HepG2 (cell line): ENCODE results near the gene TMEM41A.

Source experiments
- DNMT1 ChIP-seq: sonication (generic); formaldehyde crosslinking; IDR thresholded peaks from 2 replicates; pipeline ENCODE4 v1.5.1; 2020; ENCODE audit warnings: mild to moderate bottlenecking, missing genetic modification reagents
- HNRNPL ChIP-seq: fragments of 200-400 bp; formaldehyde crosslinking; IDR thresholded peaks from 2 replicates; pipeline ENCODE4 v1.6.1; 2017; ENCODE audit warnings: mild to moderate bottlenecking, low read depth, low read length
- SIN3A ChIP-seq: IDR thresholded peaks from 2 replicates; pipeline ENCODE4 v1.6.1; 2011; ENCODE audit warnings: low read depth, mild to moderate bottlenecking, control low read depth, low read length, borderline replicate concordance
- SRSF1 ChIP-seq: fragments of 200-400 bp; formaldehyde crosslinking; optimal IDR thresholded peaks from 2 replicates; pipeline ENCODE3; 2017; ENCODE audit warnings: mild to moderate bottlenecking, low read depth, low read length, moderate library complexity
- YY1 ChIP-seq: IDR thresholded peaks from 2 replicates; pipeline ENCODE4 v1.6.1; 2011; ENCODE audit warnings: low read length, low read depth, moderate library complexity, mild to moderate bottlenecking; ENCODE audit not compliant: insufficient read depth, insufficient replicate concordance
- ZNF160 ChIP-seq: sonication (generic); formaldehyde crosslinking; IDR thresholded peaks from 2 replicates; pipeline ENCODE4 v1.8.0; 2022; ENCODE audit warnings: mild to moderate bottlenecking, inconsistent platforms, missing genetic modification reagents
- ZNF674 ChIP-seq: sonication (generic); formaldehyde crosslinking; IDR thresholded peaks from 2 replicates; pipeline ENCODE4 v1.5.0; 2020; ENCODE audit warnings: low read depth, mild to moderate bottlenecking, missing genetic modification reagents
- TF ChIP-seq, protein P1 (sequence below): sonication (generic); formaldehyde crosslinking; IDR thresholded peaks from 2 replicates; pipeline ENCODE4 v1.5.0; 2020; ENCODE audit warnings: mild to moderate bottlenecking, missing genetic modification reagents, moderate library complexity
- TF ChIP-seq, protein P2 (sequence below), 2 experiments: IDR thresholded peaks; 2 replicates each; pipeline ENCODE4 v1.6.1; 2011 to 2012; ENCODE audit warnings: low read length in 2 of 2, borderline replicate concordance in 1 of 2, low read depth in 1 of 2, mild to moderate bottlenecking in 1 of 2, moderate library complexity in 1 of 2
- TF ChIP-seq, protein P3 (sequence below): sonication (generic); formaldehyde crosslinking; IDR thresholded peaks from 2 replicates; pipeline ENCODE4 v1.4.0; 2020; ENCODE audit warnings: missing genetic modification reagents
- TF ChIP-seq, protein P4 (sequence below): sonication (generic); formaldehyde crosslinking; IDR thresholded peaks from 2 replicates; pipeline ENCODE4 v1.5.1; 2020; ENCODE audit warnings: missing genetic modification reagents, mild to moderate bottlenecking, borderline replicate concordance

DNA sequence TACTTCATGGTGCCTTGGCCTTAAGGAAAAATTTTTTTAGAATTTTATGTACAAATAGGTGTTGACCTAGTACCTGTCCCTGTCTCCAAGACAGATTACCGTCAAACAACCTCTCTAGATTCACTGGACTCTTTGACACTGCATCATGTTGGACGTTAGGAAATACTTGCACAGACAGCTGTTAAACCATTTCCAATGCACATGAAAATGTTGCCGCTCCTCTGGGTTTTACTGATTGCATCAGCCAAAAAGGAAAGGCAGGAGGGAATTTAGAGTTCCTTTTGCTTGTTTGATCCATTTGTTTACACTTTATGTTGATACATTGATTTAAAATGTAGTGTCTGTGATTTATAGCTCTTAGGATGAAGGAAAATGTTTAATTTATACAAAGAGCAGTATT lies 14.5 kb downstream of the TMEM41A start:
- TF ChIP-seq, protein P1, sequence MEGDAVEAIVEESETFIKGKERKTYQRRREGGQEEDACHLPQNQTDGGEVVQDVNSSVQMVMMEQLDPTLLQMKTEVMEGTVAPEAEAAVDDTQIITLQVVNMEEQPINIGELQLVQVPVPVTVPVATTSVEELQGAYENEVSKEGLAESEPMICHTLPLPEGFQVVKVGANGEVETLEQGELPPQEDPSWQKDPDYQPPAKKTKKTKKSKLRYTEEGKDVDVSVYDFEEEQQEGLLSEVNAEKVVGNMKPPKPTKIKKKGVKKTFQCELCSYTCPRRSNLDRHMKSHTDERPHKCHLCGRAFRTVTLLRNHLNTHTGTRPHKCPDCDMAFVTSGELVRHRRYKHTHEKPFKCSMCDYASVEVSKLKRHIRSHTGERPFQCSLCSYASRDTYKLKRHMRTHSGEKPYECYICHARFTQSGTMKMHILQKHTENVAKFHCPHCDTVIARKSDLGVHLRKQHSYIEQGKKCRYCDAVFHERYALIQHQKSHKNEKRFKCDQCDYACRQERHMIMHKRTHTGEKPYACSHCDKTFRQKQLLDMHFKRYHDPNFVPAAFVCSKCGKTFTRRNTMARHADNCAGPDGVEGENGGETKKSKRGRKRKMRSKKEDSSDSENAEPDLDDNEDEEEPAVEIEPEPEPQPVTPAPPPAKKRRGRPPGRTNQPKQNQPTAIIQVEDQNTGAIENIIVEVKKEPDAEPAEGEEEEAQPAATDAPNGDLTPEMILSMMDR (CRISPR knock-in tag), result no peak
- TF ChIP-seq, protein P2, sequence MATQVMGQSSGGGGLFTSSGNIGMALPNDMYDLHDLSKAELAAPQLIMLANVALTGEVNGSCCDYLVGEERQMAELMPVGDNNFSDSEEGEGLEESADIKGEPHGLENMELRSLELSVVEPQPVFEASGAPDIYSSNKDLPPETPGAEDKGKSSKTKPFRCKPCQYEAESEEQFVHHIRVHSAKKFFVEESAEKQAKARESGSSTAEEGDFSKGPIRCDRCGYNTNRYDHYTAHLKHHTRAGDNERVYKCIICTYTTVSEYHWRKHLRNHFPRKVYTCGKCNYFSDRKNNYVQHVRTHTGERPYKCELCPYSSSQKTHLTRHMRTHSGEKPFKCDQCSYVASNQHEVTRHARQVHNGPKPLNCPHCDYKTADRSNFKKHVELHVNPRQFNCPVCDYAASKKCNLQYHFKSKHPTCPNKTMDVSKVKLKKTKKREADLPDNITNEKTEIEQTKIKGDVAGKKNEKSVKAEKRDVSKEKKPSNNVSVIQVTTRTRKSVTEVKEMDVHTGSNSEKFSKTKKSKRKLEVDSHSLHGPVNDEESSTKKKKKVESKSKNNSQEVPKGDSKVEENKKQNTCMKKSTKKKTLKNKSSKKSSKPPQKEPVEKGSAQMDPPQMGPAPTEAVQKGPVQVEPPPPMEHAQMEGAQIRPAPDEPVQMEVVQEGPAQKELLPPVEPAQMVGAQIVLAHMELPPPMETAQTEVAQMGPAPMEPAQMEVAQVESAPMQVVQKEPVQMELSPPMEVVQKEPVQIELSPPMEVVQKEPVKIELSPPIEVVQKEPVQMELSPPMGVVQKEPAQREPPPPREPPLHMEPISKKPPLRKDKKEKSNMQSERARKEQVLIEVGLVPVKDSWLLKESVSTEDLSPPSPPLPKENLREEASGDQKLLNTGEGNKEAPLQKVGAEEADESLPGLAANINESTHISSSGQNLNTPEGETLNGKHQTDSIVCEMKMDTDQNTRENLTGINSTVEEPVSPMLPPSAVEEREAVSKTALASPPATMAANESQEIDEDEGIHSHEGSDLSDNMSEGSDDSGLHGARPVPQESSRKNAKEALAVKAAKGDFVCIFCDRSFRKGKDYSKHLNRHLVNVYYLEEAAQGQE (IDR thresholded peaks at IDR 0.05; ENCODE audit: borderline replicate concordance in 1 of 2, low read depth in 1 of 2, low read length in 2 of 2), result no peak
- TF ChIP-seq HNRNPL (no peak), YY1 (no peak), ZNF160 (CRISPR knock-in tag) (no peak), ZNF674 (no peak), SRSF1 (no peak), DNMT1 (CRISPR knock-in tag) (no peak), SIN3A (no peak)
- TF ChIP-seq, protein P3, sequence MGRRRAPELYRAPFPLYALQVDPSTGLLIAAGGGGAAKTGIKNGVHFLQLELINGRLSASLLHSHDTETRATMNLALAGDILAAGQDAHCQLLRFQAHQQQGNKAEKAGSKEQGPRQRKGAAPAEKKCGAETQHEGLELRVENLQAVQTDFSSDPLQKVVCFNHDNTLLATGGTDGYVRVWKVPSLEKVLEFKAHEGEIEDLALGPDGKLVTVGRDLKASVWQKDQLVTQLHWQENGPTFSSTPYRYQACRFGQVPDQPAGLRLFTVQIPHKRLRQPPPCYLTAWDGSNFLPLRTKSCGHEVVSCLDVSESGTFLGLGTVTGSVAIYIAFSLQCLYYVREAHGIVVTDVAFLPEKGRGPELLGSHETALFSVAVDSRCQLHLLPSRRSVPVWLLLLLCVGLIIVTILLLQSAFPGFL (CRISPR knock-in tag), result no peak
- TF ChIP-seq, protein P4, sequence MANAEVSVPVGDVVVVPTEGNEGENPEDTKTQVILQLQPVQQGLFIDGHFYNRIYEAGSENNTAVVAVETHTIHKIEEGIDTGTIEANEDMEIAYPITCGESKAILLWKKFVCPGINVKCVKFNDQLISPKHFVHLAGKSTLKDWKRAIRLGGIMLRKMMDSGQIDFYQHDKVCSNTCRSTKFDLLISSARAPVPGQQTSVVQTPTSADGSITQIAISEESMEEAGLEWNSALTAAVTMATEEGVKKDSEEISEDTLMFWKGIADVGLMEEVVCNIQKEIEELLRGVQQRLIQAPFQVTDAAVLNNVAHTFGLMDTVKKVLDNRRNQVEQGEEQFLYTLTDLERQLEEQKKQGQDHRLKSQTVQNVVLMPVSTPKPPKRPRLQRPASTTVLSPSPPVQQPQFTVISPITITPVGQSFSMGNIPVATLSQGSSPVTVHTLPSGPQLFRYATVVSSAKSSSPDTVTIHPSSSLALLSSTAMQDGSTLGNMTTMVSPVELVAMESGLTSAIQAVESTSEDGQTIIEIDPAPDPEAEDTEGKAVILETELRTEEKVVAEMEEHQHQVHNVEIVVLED, result no peak
